Lower leg skin (tissue), 3 donors: ENCODE measurements around the gene IGSF8.

Experiments used
- CTCF ChIP-seq, 3 donors: fragments of 450-650 bp; IDR thresholded peaks; one replicate each; pipeline ENCODE4 v1.5.1; 2016; ENCODE audit warnings: antibody characterized with exemption in 3 of 3, mild to moderate bottlenecking in 3 of 3, moderate library complexity in 2 of 3
- POLR2A ChIP-seq, 2 donors: fragments of 450-650 bp; IDR thresholded peaks; one replicate each; pipeline ENCODE4 v1.6.1; 2016 to 2017; ENCODE audit warnings: antibody characterized with exemption in 2 of 2, mild to moderate bottlenecking in 1 of 2, moderate library complexity in 1 of 2

DNA sequence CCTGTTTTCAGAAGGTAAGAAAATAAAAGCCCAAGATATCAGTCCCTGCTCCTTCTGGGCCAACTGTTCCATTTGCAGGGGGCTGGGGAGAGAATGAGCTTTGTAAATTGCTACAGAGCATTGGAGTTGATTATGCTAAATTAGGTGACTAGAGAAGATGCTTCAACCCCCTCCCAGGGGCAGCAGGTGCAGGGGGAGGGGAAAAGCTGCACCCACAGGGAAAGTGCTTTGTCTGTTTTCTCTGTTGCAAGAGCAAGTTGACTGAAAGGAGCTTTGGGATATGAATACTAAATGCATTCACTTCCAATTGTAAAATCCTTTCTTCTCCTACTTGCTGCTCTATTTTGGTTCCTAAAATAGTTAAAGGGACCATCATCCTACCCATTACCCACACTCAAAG lies 50.1 kb downstream of the IGSF8 start:
- TF ChIP-seq POLR2A (IDR thresholded peaks at IDR 0.05) = no peak
- TF ChIP-seq CTCF (IDR thresholded peaks at IDR 0.05) = no peak
